H1 (cell line): ENCODE measurements around the gene PLEKHG5. TPM values are rescaled to one million over a fixed set of nuclear protein-coding genes. Genes with fewer than 3 reads are reported as not detected.

Source experiments
- ATF2 ChIP-seq: IDR thresholded peaks from 2 replicates; pipeline ENCODE4 v1.6.1; 2012; ENCODE audit warnings: low read length, inconsistent platforms
- CBX8 ChIP-seq: fragments of 300-800, 300-1000 bp; sonication (generic); IDR thresholded peaks from 2 replicates; pipeline ENCODE4 v1.7.1; 2016; ENCODE audit warnings: low read depth, low read length, borderline replicate concordance
- CEBPB ChIP-seq: IDR thresholded peaks from 2 replicates; pipeline ENCODE4 v1.6.1; 2012; ENCODE audit warnings: low read depth, low read length
- CHD2 ChIP-seq: IDR thresholded peaks from 2 replicates; pipeline ENCODE4 v1.6.1; 2012; ENCODE audit warnings: low read length, improper control_type of control experiment
- EGR1 ChIP-seq: IDR thresholded peaks from 2 replicates; pipeline ENCODE4 v1.6.1; 2011; ENCODE audit warnings: low read depth, low read length, borderline replicate concordance
- EP300 ChIP-seq, 2 experiments: IDR thresholded peaks; 1 replicate in 1 of 2; 2 replicates in 1 of 2; pipeline ENCODE4 v1.6.1; 2011 to 2012; ENCODE audit warnings: low read depth in 2 of 2, low read length in 2 of 2, mild to moderate bottlenecking in 2 of 2, borderline replicate concordance in 1 of 2, inconsistent platforms in 1 of 2, moderate library complexity in 1 of 2
- FOSL1 ChIP-seq: IDR thresholded peaks from 2 replicates; pipeline ENCODE4 v1.6.1; 2011; ENCODE audit warnings: mild to moderate bottlenecking, low read depth, low read length, moderate library complexity; ENCODE audit not compliant: insufficient read depth
- HDAC2 ChIP-seq, 2 experiments: fragments of 300-600 bp in 1 of 2; sonication (generic) in 1 of 2; IDR thresholded peaks; 2 replicates each; pipeline ENCODE4 v1.6.1; 2011 to 2012; ENCODE audit warnings: low read depth in 2 of 2, low read length in 2 of 2, mild to moderate bottlenecking in 2 of 2, moderate library complexity in 2 of 2, borderline replicate concordance in 1 of 2, inconsistent platforms in 1 of 2
- JUND ChIP-seq: IDR thresholded peaks from 2 replicates; pipeline ENCODE4 v1.6.1; 2011; ENCODE audit warnings: mild to moderate bottlenecking, improper control_type of control experiment, low read length
- KDM1A ChIP-seq: fragments of 200-600, 300-600 bp; sonication (generic); IDR thresholded peaks from 2 replicates; pipeline ENCODE4 v1.7.1; 2016; ENCODE audit warnings: mild to moderate bottlenecking, low read length, borderline replicate concordance
- NANOG ChIP-seq: IDR thresholded peaks from 2 replicates; pipeline ENCODE4 v1.6.1; 2011; ENCODE audit warnings: low read length, low read depth, mild to moderate bottlenecking, inconsistent platforms; ENCODE audit not compliant: insufficient read depth, poor library complexity, severe bottlenecking
- PHF8 ChIP-seq: fragments of 200-600 bp; sonication (generic); conservative IDR thresholded peaks from 2 replicates; pipeline ENCODE4 v1.7.1; 2012; ENCODE audit warnings: low read depth, mild to moderate bottlenecking, inconsistent platforms, low read length, moderate library complexity
- SAP30 ChIP-seq: fragments of 300-600 bp; sonication (generic); IDR thresholded peaks from 2 replicates; pipeline ENCODE4 v1.7.1; 2012; ENCODE audit warnings: low read length, moderate library complexity, mild to moderate bottlenecking, inconsistent platforms; ENCODE audit not compliant: insufficient read depth, insufficient replicate concordance
- SP4 ChIP-seq: IDR thresholded peaks from 2 replicates; pipeline ENCODE4 v1.6.1; 2012; ENCODE audit warnings: low read length, inconsistent platforms
- TAF1 ChIP-seq: IDR thresholded peaks from 2 replicates; pipeline ENCODE4 v1.6.1; 2011; ENCODE audit warnings: mild to moderate bottlenecking, low read depth, low read length
- YY1 ChIP-seq: IDR thresholded peaks from 2 replicates; pipeline ENCODE4 v1.6.1; 2011; ENCODE audit warnings: low read depth, mild to moderate bottlenecking, low read length
- polyA plus RNA-seq, 7 experiments: library from polyadenylated mRNA; depleted of rRNA in 3 of 7; stranded (reverse) in 5 of 7; unstranded in 2 of 7; fragments of >200 nt in 5 of 7; fragments of 200-250 nt in 2 of 7; gene quantifications; 1 replicate in 5 of 7; 2 replicates in 1 of 7; 4 replicates in 1 of 7; pipeline versions ENCODE4 v1.2.1 to v1.2.3, GENCODE V29; 2011 to 2013; ENCODE audit warnings: missing spikeins in 2 of 7, mixed read lengths in 2 of 7
- total RNA-seq: library from RNA; stranded (reverse); fragmentation: NEBNext Ultra II Directional; extraction: Animal tissue kit (Norgen Biotek cat#: 25700); gene quantifications from 2 replicates; pipeline ENCODE4 v1.2.1, GENCODE V29; 2021

PLEKHG5 gene
- total and polyA plus RNA-seq, 2 of the 8 experiments (the other 6 are each of a cell fraction or from before 2014, with no cell fraction given), result 10.4 to 13.8 TPM

GRCh38 chr1:6491480-6491962 lies at the start of gene PLEKHG5 (continued):
- no peak for TF ChIP-seq ATF2
- no peak for TF ChIP-seq TAF1
- TF ChIP-seq SAP30, result no peak
- peak; percentile 42; the same call in 1 of the 2 replicates for TF ChIP-seq KDM1A
- no peak for TF ChIP-seq SP4
- TF ChIP-seq EGR1, result no peak
- no peak for TF ChIP-seq CHD2
- no peak for TF ChIP-seq YY1
- no peak for TF ChIP-seq HDAC2 (IDR thresholded peaks at IDR 0.05; ENCODE audit: borderline replicate concordance in 1 of 2, low read depth in 2 of 2, low read length in 2 of 2)
- TF ChIP-seq NANOG, result no peak
- no peak for TF ChIP-seq PHF8
- no peak for TF ChIP-seq CBX8
- TF ChIP-seq CEBPB, result no peak
- no peak for TF ChIP-seq JUND
- TF ChIP-seq EP300 (IDR thresholded peaks at IDR 0.05; ENCODE audit: borderline replicate concordance in 1 of 2, low read depth in 2 of 2, low read length in 2 of 2), result no peak
- TF ChIP-seq FOSL1, result no peak
